A549 (cell line): ENCODE measurements around the gene SCYL3.

Source experiments
- BHLHE40 ChIP-seq: IDR thresholded peaks from 2 replicates; pipeline ENCODE4 v1.6.1; 2012; ENCODE audit warnings: low read depth, low read length, inconsistent platforms
- CBX2 ChIP-seq: fragments of 200-600 bp; sonication (generic); IDR thresholded peaks from 2 replicates; pipeline ENCODE4 v1.6.1; 2016; ENCODE audit warnings: low read depth, mild to moderate bottlenecking, borderline replicate concordance
- CHD2 ChIP-seq: fragments of 150-350 bp; IDR thresholded peaks from 2 replicates; pipeline ENCODE4 v1.6.1; 2014; ENCODE audit warnings: low read length; ENCODE audit not compliant: partially characterized antibody
- POLR2A ChIP-seq: IDR thresholded peaks from 2 replicates; pipeline ENCODE4 v1.6.1; 2012; ENCODE audit warnings: mild to moderate bottlenecking, low read length
- RCOR1 ChIP-seq: fragments of 150-350 bp; IDR thresholded peaks from 2 replicates; pipeline ENCODE4 v1.6.1; 2014; ENCODE audit warnings: antibody characterized with exemption, low read length, low read depth
- RNF2 ChIP-seq: fragments of 200-600 bp; sonication (generic); IDR thresholded peaks from 2 replicates; pipeline ENCODE4 v1.6.1; 2016; ENCODE audit warnings: low read depth, mild to moderate bottlenecking, antibody characterized with exemption, moderate library complexity, borderline replicate concordance
- ZFP36 ChIP-seq: fragments of 450-650 bp; IDR thresholded peaks from 2 replicates; pipeline ENCODE4 v1.6.1; 2014; ENCODE audit warnings: borderline replicate concordance; ENCODE audit not compliant: partially characterized antibody
- TF ChIP-seq, protein P1 (sequence below): fragments of >200 bp; sonication (Bioruptor Twin); formaldehyde crosslinking; IDR thresholded peaks from 3 replicates; pipeline ENCODE4 v1.5.1; 2016
- TF ChIP-seq, protein P2 (sequence below): IDR thresholded peaks from 2 replicates; pipeline ENCODE4 v1.6.1; 2012

DNA sequence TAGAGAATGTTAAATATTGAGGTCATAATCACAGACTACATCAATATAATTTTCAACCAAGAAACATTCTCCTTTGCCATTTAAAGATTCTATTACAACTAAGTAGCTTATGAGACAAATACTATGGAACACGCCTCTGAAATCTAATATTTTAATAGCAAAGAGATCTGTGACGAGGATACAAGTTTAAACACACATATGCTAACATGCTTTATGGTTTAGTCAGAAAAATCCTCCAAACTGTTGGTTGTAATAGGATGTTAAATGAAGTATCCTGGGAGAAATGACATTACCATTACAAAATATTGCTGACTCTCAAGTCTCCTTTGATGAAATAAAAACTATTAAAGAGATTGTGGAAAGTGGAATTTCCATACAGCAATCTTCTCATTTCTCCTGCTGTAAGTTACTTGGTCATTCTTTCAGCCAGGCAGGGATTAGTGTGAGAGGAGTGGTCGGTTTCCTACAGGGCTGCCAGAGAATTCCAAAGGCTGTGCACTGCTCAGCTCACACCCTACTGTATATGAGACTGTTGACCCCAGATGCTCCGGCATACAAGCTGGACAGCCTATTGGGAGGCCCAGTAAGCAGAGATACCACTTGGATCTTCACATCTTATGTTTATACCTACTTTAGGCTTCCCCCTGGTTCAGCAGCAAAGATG lies 26.6 kb downstream of the SCYL3 start:
- no peak for TF ChIP-seq POLR2A
- TF ChIP-seq RCOR1, result no peak
- TF ChIP-seq, protein P1, sequence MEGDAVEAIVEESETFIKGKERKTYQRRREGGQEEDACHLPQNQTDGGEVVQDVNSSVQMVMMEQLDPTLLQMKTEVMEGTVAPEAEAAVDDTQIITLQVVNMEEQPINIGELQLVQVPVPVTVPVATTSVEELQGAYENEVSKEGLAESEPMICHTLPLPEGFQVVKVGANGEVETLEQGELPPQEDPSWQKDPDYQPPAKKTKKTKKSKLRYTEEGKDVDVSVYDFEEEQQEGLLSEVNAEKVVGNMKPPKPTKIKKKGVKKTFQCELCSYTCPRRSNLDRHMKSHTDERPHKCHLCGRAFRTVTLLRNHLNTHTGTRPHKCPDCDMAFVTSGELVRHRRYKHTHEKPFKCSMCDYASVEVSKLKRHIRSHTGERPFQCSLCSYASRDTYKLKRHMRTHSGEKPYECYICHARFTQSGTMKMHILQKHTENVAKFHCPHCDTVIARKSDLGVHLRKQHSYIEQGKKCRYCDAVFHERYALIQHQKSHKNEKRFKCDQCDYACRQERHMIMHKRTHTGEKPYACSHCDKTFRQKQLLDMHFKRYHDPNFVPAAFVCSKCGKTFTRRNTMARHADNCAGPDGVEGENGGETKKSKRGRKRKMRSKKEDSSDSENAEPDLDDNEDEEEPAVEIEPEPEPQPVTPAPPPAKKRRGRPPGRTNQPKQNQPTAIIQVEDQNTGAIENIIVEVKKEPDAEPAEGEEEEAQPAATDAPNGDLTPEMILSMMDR, result no peak
- TF ChIP-seq CHD2, result no peak
- no peak for TF ChIP-seq BHLHE40
- TF ChIP-seq CBX2, result no peak
- no peak for TF ChIP-seq RNF2
- TF ChIP-seq, protein P2, sequence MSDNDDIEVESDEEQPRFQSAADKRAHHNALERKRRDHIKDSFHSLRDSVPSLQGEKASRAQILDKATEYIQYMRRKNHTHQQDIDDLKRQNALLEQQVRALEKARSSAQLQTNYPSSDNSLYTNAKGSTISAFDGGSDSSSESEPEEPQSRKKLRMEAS, result no peak
- TF ChIP-seq ZFP36, result no peak
